ENCODE measurements around the gene IL18R1. TPM values are rescaled to one million over a fixed set of nuclear protein-coding genes. Genes with fewer than 3 reads are reported as not detected.

The IL18R1 gene
- polyA plus RNA-seq, 1 donor (not counting 4 experiments of a cell fraction or from before 2014, with no cell fraction given) = 1.7 TPM

DNA sequence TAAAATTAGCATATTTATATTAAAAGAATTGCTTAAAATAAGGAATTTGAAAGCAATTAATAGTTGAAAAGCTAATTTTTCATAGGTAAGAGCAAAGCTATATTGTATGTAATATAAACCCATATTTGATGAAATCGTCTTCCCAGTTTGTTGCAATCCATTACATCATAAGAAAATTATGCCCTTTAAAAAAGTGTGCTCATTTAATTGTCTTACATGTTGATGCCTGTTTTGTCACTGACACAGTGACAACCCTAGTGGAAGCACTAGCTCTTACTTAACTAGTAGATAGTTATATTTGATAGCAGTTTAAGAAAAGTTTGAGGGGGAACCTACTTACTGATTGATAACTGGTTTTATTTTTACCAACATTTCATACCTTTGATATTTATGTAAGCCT, 37.3 kb downstream of the IL18R1 start:
- Histone ChIP-seq H3K9me3 (ENCODE audit: control insufficient read depth, low read depth, low read length) (no peaks in the 10 kb centered on the region), H3K9me1 (ENCODE audit: control insufficient read depth, extremely low read depth, insufficient read depth, low read length) (no peaks in the 10 kb centered on the region), H2AFZ (ENCODE audit: control insufficient read depth, low read length) (no peak overlapping the region), H3K36me3 (ENCODE audit: control insufficient read depth in 2 of 2, extremely low read depth in 1 of 2, insufficient read depth in 2 of 2, low read length in 2 of 2) (no peaks in the 10 kb centered on the region), H4K20me1 (ENCODE audit: control insufficient read depth, extremely low read depth, insufficient read depth, low read length) (no peaks in the 10 kb centered on the region), H3K79me2 (ENCODE audit: control insufficient read depth, insufficient read depth, low read length) (no peaks in the 10 kb centered on the region), H3K4me2 (ENCODE audit: control insufficient read depth, extremely low read depth, insufficient read depth, low read depth, low read length) (no peak overlapping the region), H3K9ac (ENCODE audit: control insufficient read depth, extremely low read depth, insufficient read depth, low read length) (no peak overlapping the region), H3K4me3 (ENCODE audit: control insufficient read depth in 2 of 3, extremely low read depth in 1 of 3, insufficient read depth in 2 of 3, low read depth in 1 of 3, low read length in 3 of 3) (no peak overlapping the region), H3K4me1 (ENCODE audit: control insufficient read depth, extremely low read depth, insufficient read depth, low read length) (no peaks in the 10 kb centered on the region), H3K27ac (ENCODE audit: control insufficient read depth, insufficient read depth, low read length) (no peak overlapping the region), H3K27me3 (ENCODE audit: control insufficient read depth, extremely low read depth, insufficient read depth, low read length) (no peaks in the 10 kb centered on the region)
- DNase-seq (ENCODE audit: low read depth, low spot score) (no peak), FAIRE-seq (no peak)
- TF ChIP-seq EZH2 (IDR thresholded peaks at IDR 0.05; ENCODE audit: low read length) = no peak
- dilution Hi-C loops (cut with MboI; ENCODE audit: extremely low pct_ligation_motif_present, low sequenced_read_pairs) = no loop called here

DNA sequence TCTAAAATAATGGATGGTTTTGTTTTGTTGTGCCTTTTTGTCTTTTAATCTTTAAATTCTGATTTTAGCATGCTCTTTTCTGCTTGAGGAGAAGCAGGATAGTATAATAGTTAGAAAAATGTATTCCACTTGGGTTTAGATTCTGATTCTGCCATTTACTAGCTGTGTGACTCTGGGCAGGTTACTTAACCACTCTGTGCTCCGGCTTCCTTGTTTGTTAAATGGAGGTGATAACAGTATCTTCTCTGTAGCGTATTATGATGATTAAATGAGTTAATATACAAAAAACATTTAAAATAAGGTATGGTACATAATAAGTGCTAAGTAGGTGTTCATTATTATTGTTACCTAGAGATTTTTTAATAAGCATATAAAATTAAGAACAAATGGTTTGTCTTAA, 40.4 kb downstream of the IL18R1 start:
- no peaks in the 10 kb centered on the region for H4K20me1 ChIP-seq (ENCODE audit: control insufficient read depth, extremely low read depth, insufficient read depth, low read length)
- TF ChIP-seq EZH2 (IDR thresholded peaks at IDR 0.05; ENCODE audit: low read length) = no peak
- TF ChIP-seq, protein P1, sequence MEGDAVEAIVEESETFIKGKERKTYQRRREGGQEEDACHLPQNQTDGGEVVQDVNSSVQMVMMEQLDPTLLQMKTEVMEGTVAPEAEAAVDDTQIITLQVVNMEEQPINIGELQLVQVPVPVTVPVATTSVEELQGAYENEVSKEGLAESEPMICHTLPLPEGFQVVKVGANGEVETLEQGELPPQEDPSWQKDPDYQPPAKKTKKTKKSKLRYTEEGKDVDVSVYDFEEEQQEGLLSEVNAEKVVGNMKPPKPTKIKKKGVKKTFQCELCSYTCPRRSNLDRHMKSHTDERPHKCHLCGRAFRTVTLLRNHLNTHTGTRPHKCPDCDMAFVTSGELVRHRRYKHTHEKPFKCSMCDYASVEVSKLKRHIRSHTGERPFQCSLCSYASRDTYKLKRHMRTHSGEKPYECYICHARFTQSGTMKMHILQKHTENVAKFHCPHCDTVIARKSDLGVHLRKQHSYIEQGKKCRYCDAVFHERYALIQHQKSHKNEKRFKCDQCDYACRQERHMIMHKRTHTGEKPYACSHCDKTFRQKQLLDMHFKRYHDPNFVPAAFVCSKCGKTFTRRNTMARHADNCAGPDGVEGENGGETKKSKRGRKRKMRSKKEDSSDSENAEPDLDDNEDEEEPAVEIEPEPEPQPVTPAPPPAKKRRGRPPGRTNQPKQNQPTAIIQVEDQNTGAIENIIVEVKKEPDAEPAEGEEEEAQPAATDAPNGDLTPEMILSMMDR (optimal IDR thresholded peaks at IDR 0.05 in 1 of 3, IDR thresholded peaks at IDR 0.05 in 1 of 3, conservative IDR thresholded peaks at IDR 0.05 in 1 of 3; ENCODE audit: extremely low read depth in 1 of 3, insufficient read depth in 2 of 3, low read length in 3 of 3) = no peak
- dilution Hi-C loops (cut with MboI; ENCODE audit: extremely low pct_ligation_motif_present, low sequenced_read_pairs) = no loop called here
- no peaks in the 10 kb centered on the region for H3K36me3 ChIP-seq (ENCODE audit: control insufficient read depth in 2 of 2, extremely low read depth in 1 of 2, insufficient read depth in 2 of 2, low read length in 2 of 2)
- no peak for FAIRE-seq
- no peaks in the 10 kb centered on the region for H3K9me1 ChIP-seq (ENCODE audit: control insufficient read depth, extremely low read depth, insufficient read depth, low read length)
- H3K9me3 ChIP-seq (ENCODE audit: control insufficient read depth, low read depth, low read length) = no peaks in the 10 kb centered on the region
- H3K27ac ChIP-seq (ENCODE audit: control insufficient read depth, insufficient read depth, low read length) = no peak overlapping the region
- DNase-seq (ENCODE audit: low read depth, low spot score) = no peak
- H3K27me3 ChIP-seq (ENCODE audit: control insufficient read depth, extremely low read depth, insufficient read depth, low read length) = no peaks in the 10 kb centered on the region
- no peaks in the 10 kb centered on the region for H3K79me2 ChIP-seq (ENCODE audit: control insufficient read depth, insufficient read depth, low read length)
- H3K4me2 ChIP-seq (ENCODE audit: control insufficient read depth, extremely low read depth, insufficient read depth, low read depth, low read length) = no peak overlapping the region
- no peak overlapping the region for H2AFZ ChIP-seq (ENCODE audit: control insufficient read depth, low read length)
- no peak overlapping the region for H3K9ac ChIP-seq (ENCODE audit: control insufficient read depth, extremely low read depth, insufficient read depth, low read length)
- H3K4me1 ChIP-seq (ENCODE audit: control insufficient read depth, extremely low read depth, insufficient read depth, low read length) = no peaks in the 10 kb centered on the region
- no peak overlapping the region for H3K4me3 ChIP-seq (ENCODE audit: control insufficient read depth in 2 of 3, extremely low read depth in 1 of 3, insufficient read depth in 2 of 3, low read depth in 1 of 3, low read length in 3 of 3)

DNA sequence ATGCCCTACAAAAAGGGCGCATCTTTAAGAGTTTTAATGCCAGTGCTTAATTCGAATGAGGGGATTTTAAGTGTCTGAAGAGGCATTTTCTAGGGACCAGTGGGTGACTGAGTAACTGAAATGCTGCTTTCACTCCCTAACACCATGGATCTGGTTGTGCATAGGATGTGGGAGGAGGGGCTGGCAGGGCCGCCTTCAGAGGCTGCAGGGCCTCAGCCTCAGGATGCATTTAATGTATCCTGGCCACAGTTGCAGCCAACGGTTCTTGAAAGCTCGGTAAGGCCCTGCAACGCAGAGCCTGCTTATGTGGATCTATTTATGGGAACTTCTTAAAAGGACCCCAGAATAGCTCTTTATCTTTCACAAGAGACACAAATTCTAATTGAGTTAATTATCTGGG, 41.6 kb downstream of the IL18R1 start:
- FAIRE-seq (no peak), DNase-seq (ENCODE audit: low read depth, low spot score) (no peak)
- Histone ChIP-seq H2AFZ (ENCODE audit: control insufficient read depth, low read length) (no peak overlapping the region), H4K20me1 (ENCODE audit: control insufficient read depth, extremely low read depth, insufficient read depth, low read length) (no peaks in the 10 kb centered on the region), H3K36me3 (ENCODE audit: control insufficient read depth in 2 of 2, extremely low read depth in 1 of 2, insufficient read depth in 2 of 2, low read length in 2 of 2) (no peaks in the 10 kb centered on the region), H3K79me2 (ENCODE audit: control insufficient read depth, insufficient read depth, low read length) (no peaks in the 10 kb centered on the region), H3K9me3 (ENCODE audit: control insufficient read depth, low read depth, low read length) (no peaks in the 10 kb centered on the region), H3K4me2 (ENCODE audit: control insufficient read depth, extremely low read depth, insufficient read depth, low read depth, low read length) (no peak overlapping the region), H3K27me3 (ENCODE audit: control insufficient read depth, extremely low read depth, insufficient read depth, low read length) (no peaks in the 10 kb centered on the region), H3K27ac (ENCODE audit: control insufficient read depth, insufficient read depth, low read length) (no peak overlapping the region), H3K4me3 (ENCODE audit: control insufficient read depth in 2 of 3, extremely low read depth in 1 of 3, insufficient read depth in 2 of 3, low read depth in 1 of 3, low read length in 3 of 3) (no peak overlapping the region), H3K9ac (ENCODE audit: control insufficient read depth, extremely low read depth, insufficient read depth, low read length) (no peak overlapping the region), H3K9me1 (ENCODE audit: control insufficient read depth, extremely low read depth, insufficient read depth, low read length) (no peaks in the 10 kb centered on the region), H3K4me1 (ENCODE audit: control insufficient read depth, extremely low read depth, insufficient read depth, low read length) (no peaks in the 10 kb centered on the region)
- dilution Hi-C loops (cut with MboI; ENCODE audit: extremely low pct_ligation_motif_present, low sequenced_read_pairs) = no loop called here
- no peak for TF ChIP-seq EZH2 (IDR thresholded peaks at IDR 0.05; ENCODE audit: low read length)
- TF ChIP-seq, protein P1 (optimal IDR thresholded peaks at IDR 0.05 in 1 of 3, IDR thresholded peaks at IDR 0.05 in 1 of 3, conservative IDR thresholded peaks at IDR 0.05 in 1 of 3; ENCODE audit: extremely low read depth in 1 of 3, insufficient read depth in 2 of 3, low read length in 3 of 3) = no peak
